Ectodermal cell (in vitro differentiated cells): Measurements from ENCODE around the gene UGT1A8.

ENCODE experiments used
- H3K27ac ChIP-seq: 2 replicates; pipeline ENCODE4 v1.7.0; 2013; ENCODE audit warnings: mild to moderate bottlenecking, low read depth, low read length; ENCODE audit not compliant: insufficient read depth, poor library complexity, severe bottlenecking
- H3K27me3 ChIP-seq: 2 replicates; pipeline ENCODE4 v1.7.0; 2013; ENCODE audit warnings: mild to moderate bottlenecking, low read length; ENCODE audit not compliant: insufficient read depth, control insufficient read depth, poor library complexity, severe bottlenecking
- H3K36me3 ChIP-seq: one replicate; pipeline ENCODE4 v1.7.0; 2013; ENCODE audit warnings: low read length; ENCODE audit not compliant: control insufficient read depth, insufficient read depth
- H3K4me1 ChIP-seq: one replicate; pipeline ENCODE4 v1.7.0; 2013; ENCODE audit warnings: low read length; ENCODE audit not compliant: control insufficient read depth, insufficient read depth
- H3K4me3 ChIP-seq: 2 replicates; pipeline ENCODE4 v1.7.0; 2013; ENCODE audit warnings: low read depth, low read length, control low read depth; ENCODE audit not compliant: insufficient read depth
- H3K9me3 ChIP-seq: 2 replicates; pipeline ENCODE4 v1.7.0; 2013; ENCODE audit warnings: mild to moderate bottlenecking, low read length, moderate library complexity; ENCODE audit not compliant: control insufficient read depth
- WGBS, 2 experiments: methylation state at CpG; one replicate each; pipeline ENCODE4 v1.1.7; 2013; ENCODE audit warnings: missing lambda C conversion rate in 2 of 2; 5-methylcytosine and 5-hydroxymethylcytosine counted together

The UGT1A8 gene

GRCh38 chr2:233773854-233774253, 156.4 kb downstream of the UGT1A8 start:
- Histone ChIP-seq H3K27me3 (no peaks in the 10 kb centered on the region), H3K36me3 (no peaks in the 10 kb centered on the region), H3K4me1 (no peaks in the 10 kb centered on the region), H3K9me3 (no peaks in the 10 kb centered on the region), H3K27ac (no peak overlapping the region), H3K4me3 (no peak overlapping the region)
- 93 to 97% methylated on average over 5 of the region's 5 CpGs for WGBS, 2 experiments

GRCh38 chr2:233775414-233775813, 158.0 kb downstream of the UGT1A8 start:
- no peaks in the 10 kb centered on the region for H3K27me3 ChIP-seq
- H3K4me1 ChIP-seq, result no peaks in the 10 kb centered on the region
- H3K9me3 ChIP-seq, result no peaks in the 10 kb centered on the region
- no peak overlapping the region for H3K27ac ChIP-seq
- 89 to 90% methylated on average over 6 of the region's 6 CpGs for whole genome bisulfite sequencing, 2 experiments
- no peak overlapping the region for H3K4me3 ChIP-seq
- H3K36me3 ChIP-seq, result no peaks in the 10 kb centered on the region

GRCh38 chr2:233778030-233778429, 160.6 kb downstream of the UGT1A8 start, which contains the start of gene MROH2A:
Gene MROH2A (plus strand): TSS chr2:233778330. CDS start chr2:233779359, 1,029 bp downstream.
- 100% methylated on average over 2 of the region's 2 CpGs for WGBS, 2 experiments
- no peaks in the 10 kb centered on the region for H3K36me3 ChIP-seq
- no peaks in the 10 kb centered on the region for H3K27me3 ChIP-seq
- no peak within 1 kb of the TSS for H3K4me3 ChIP-seq
- no peaks in the 10 kb centered on the region for H3K9me3 ChIP-seq
- no peaks in the 10 kb centered on the region for H3K4me1 ChIP-seq
- H3K27ac ChIP-seq, result no peak within 1 kb of the TSS

- H3K27me3 ChIP-seq, result no peaks in the 10 kb centered on the region
- no peaks in the 10 kb centered on the region for H3K4me1 ChIP-seq
- 96 to 98% methylated on average over 4 of the region's 4 CpGs for WGBS, 2 experiments
- no peaks in the 10 kb centered on the region for H3K9me3 ChIP-seq
- no peak overlapping the region for H3K4me3 ChIP-seq
- H3K36me3 ChIP-seq, result no peaks in the 10 kb centered on the region
- no peak overlapping the region for H3K27ac ChIP-seq
Measured at GRCh38 chr2:233779722-233780121, 162.3 kb downstream of the UGT1A8 start.

- Histone ChIP-seq H3K4me1 (no peaks in the 10 kb centered on the region), H3K9me3 (no peaks in the 10 kb centered on the region), H3K27me3 (no peaks in the 10 kb centered on the region), H3K27ac (no peak overlapping the region), H3K36me3 (no peaks in the 10 kb centered on the region), H3K4me3 (no peak overlapping the region)
- 80 to 93% methylated on average over 2 to 3 of the region's 4 CpGs for WGBS, 2 experiments
Measured at GRCh38 chr2:233780771-233781170, 163.3 kb downstream of the UGT1A8 start.

GRCh38 chr2:233789554-233789953, 172.1 kb downstream of the UGT1A8 start:
- WGBS, 2 experiments, result 89 to 96% methylated on average over 7 of the region's 7 CpGs
- no peaks in the 10 kb centered on the region for H3K36me3 ChIP-seq
- H3K4me1 ChIP-seq, result no peaks in the 10 kb centered on the region
- no peaks in the 10 kb centered on the region for H3K9me3 ChIP-seq
- H3K27ac ChIP-seq, result no peak overlapping the region
- H3K4me3 ChIP-seq, result no peak overlapping the region
- H3K27me3 ChIP-seq, result no peaks in the 10 kb centered on the region

GRCh38 chr2:233791151-233791882, 173.9 kb downstream of the UGT1A8 start:
- no peaks in the 10 kb centered on the region for H3K36me3 ChIP-seq
- H3K4me1 ChIP-seq, result no peaks in the 10 kb centered on the region
- WGBS, 2 experiments, result 93 to 94% methylated on average over 18 of the region's 18 CpGs
- H3K27ac ChIP-seq, result no peak overlapping the region
- no peaks in the 10 kb centered on the region for H3K27me3 ChIP-seq
- H3K9me3 ChIP-seq, result no peaks in the 10 kb centered on the region
- H3K4me3 ChIP-seq, result no peak overlapping the region

- WGBS, 2 experiments, result 90 to 91% methylated on average over 9 of the region's 9 CpGs
Measured at GRCh38 chr2:233791883-233792329, 174.5 kb downstream of the UGT1A8 start.

GRCh38 chr2:233792720-233793119, 175.3 kb downstream of the UGT1A8 start:
- no peaks in the 10 kb centered on the region for H3K9me3 ChIP-seq
- 93% methylated on average over 7 of the region's 7 CpGs for WGBS, 2 experiments
- H3K4me1 ChIP-seq, result no peaks in the 10 kb centered on the region

More at GRCh38 chr2:233791883-233792329, 174.5 kb downstream of the UGT1A8 start:
- H3K27me3 ChIP-seq, result no peaks in the 10 kb centered on the region
- no peak overlapping the region for H3K27ac ChIP-seq
- no peak overlapping the region for H3K4me3 ChIP-seq
- H3K36me3 ChIP-seq, result no peaks in the 10 kb centered on the region
- H3K9me3 ChIP-seq, result no peaks in the 10 kb centered on the region
- no peaks in the 10 kb centered on the region for H3K4me1 ChIP-seq

GRCh38 chr2:233793465-233794127, 176.2 kb downstream of the UGT1A8 start:
- 93% methylated on average over 18 of the region's 18 CpGs for WGBS, 2 experiments
- H3K9me3 ChIP-seq, result no peaks in the 10 kb centered on the region
- H3K4me3 ChIP-seq, result no peak overlapping the region
- no peaks in the 10 kb centered on the region for H3K36me3 ChIP-seq
- no peak overlapping the region for H3K27ac ChIP-seq
- no peaks in the 10 kb centered on the region for H3K27me3 ChIP-seq
- H3K4me1 ChIP-seq, result no peaks in the 10 kb centered on the region

More at GRCh38 chr2:233792720-233793119, 175.3 kb downstream of the UGT1A8 start:
- no peaks in the 10 kb centered on the region for H3K36me3 ChIP-seq
- H3K4me3 ChIP-seq, result no peak overlapping the region
- no peak overlapping the region for H3K27ac ChIP-seq
- H3K27me3 ChIP-seq, result no peaks in the 10 kb centered on the region
